Neural cell (in vitro differentiated cells): ENCODE data around the gene LECT2. TPM values are rescaled to one million over a fixed set of nuclear protein-coding genes. Genes with fewer than 3 reads are reported as not detected.

Source experiments
- H2AFZ ChIP-seq: fragments of 200-600, 300-800 bp; sonication (generic), shearing (Covaris generic); 2 replicates; pipeline ENCODE4 v1.6.0; 2014; ENCODE audit warnings: low read depth, mild to moderate bottlenecking, antibody characterized with exemption, low read length, moderate library complexity
- H3F3A ChIP-seq: fragments of 200-600 bp; shearing (Covaris generic); 2 replicates; pipeline ENCODE4 v1.6.1; 2016; ENCODE audit warnings: mild to moderate bottlenecking, moderate library complexity, mixed read lengths, antibody characterized with exemption, low read length; ENCODE audit not compliant: insufficient read depth, poor library complexity, severe bottlenecking
- H3K27ac ChIP-seq: fragments of 200-600, 300-800 bp; sonication (generic), shearing (Covaris generic); 2 replicates; pipeline ENCODE4 v1.5.1; 2014; ENCODE audit warnings: mild to moderate bottlenecking, low read length, moderate library complexity
- H3K27me3 ChIP-seq: fragments of 300-800, 200-600 bp; sonication (generic), shearing (Covaris generic); 2 replicates; pipeline ENCODE4 v1.6.0; 2014; ENCODE audit warnings: mild to moderate bottlenecking, low read depth, low read length, moderate library complexity; ENCODE audit not compliant: insufficient read depth
- H3K36me3 ChIP-seq: fragments of 300-800, 200-600 bp; sonication (generic), shearing (Covaris generic); 2 replicates; pipeline ENCODE4 v1.5.1; 2014; ENCODE audit warnings: mild to moderate bottlenecking, antibody characterized with exemption, low read length, moderate library complexity; ENCODE audit not compliant: insufficient read depth
- H3K4me2 ChIP-seq: fragments of 300-800, 200-600 bp; sonication (generic), shearing (Covaris generic); 2 replicates; pipeline ENCODE4 v1.6.0; 2014; ENCODE audit warnings: mild to moderate bottlenecking, low read length
- H3K4me3 ChIP-seq: fragments of 300-800, 200-600 bp; sonication (generic), shearing (Covaris generic); 2 replicates; pipeline ENCODE4 v1.5.1; 2014; ENCODE audit warnings: mild to moderate bottlenecking, low read length, moderate library complexity
- H3K79me2 ChIP-seq: fragments of 200-600 bp; shearing (Covaris generic); replicated peaks from 2 replicates; pipeline ENCODE4 v1.6.0; 2014; ENCODE audit warnings: mild to moderate bottlenecking, low read length, moderate library complexity; ENCODE audit not compliant: insufficient read depth
- H3K9ac ChIP-seq: fragments of 300-800, 200-600 bp; sonication (generic), shearing (Covaris generic); 2 replicates; pipeline ENCODE4 v1.6.1; 2016; ENCODE audit warnings: mild to moderate bottlenecking, low read length, mixed read lengths
- H3K9me2 ChIP-seq: fragments of 200-600 bp; shearing (Covaris generic); 2 replicates; pipeline ENCODE4 v1.6.1; 2016; ENCODE audit warnings: mild to moderate bottlenecking, low read length, mixed read lengths; ENCODE audit not compliant: insufficient read depth
- H3K9me3 ChIP-seq: fragments of 200-600, 300-800 bp; sonication (generic), shearing (Covaris generic); 2 replicates; pipeline ENCODE4 v1.6.1; 2016; ENCODE audit warnings: mild to moderate bottlenecking, mixed run types, low read length, moderate library complexity, mixed read lengths
- H4K20me1 ChIP-seq: fragments of 200-600 bp; shearing (Covaris generic); 2 replicates; pipeline ENCODE4 v1.6.1; 2016; ENCODE audit warnings: mild to moderate bottlenecking, mixed run types; ENCODE audit not compliant: insufficient read depth
- EP300 ChIP-seq: fragments of 450-650 bp; conservative IDR thresholded peaks from 2 replicates; pipeline ENCODE4 v1.6.1; 2014; ENCODE audit warnings: antibody characterized with exemption, mild to moderate bottlenecking, moderate library complexity; ENCODE audit not compliant: poor library complexity, severe bottlenecking
- EZH2 ChIP-seq: fragments of 200-600, 300-800 bp; shearing (Covaris generic), sonication (generic); IDR thresholded peaks from 2 replicates; pipeline ENCODE4 v1.6.1; 2014; ENCODE audit warnings: antibody characterized with exemption, low read length, borderline replicate concordance, mild to moderate bottlenecking; ENCODE audit not compliant: insufficient read depth, poor library complexity, severe bottlenecking
- MXI1 ChIP-seq: fragments of 450-650 bp; conservative IDR thresholded peaks from 2 replicates; pipeline ENCODE4 v1.6.1; 2014; ENCODE audit warnings: antibody characterized with exemption, mild to moderate bottlenecking; ENCODE audit not compliant: poor library complexity, severe bottlenecking
- POLR2AphosphoS5 ChIP-seq: IDR thresholded peaks from 2 replicates; pipeline ENCODE4 v1.6.1; 2012
- RAD21 ChIP-seq: fragments of 450-650 bp; conservative IDR thresholded peaks from 2 replicates; pipeline ENCODE4 v1.6.1; 2014; ENCODE audit warnings: antibody characterized with exemption, mild to moderate bottlenecking, moderate library complexity
- SMC3 ChIP-seq: fragments of 450-650 bp; conservative IDR thresholded peaks from 2 replicates; pipeline ENCODE4 v1.6.1; 2014; ENCODE audit warnings: antibody characterized with exemption, mild to moderate bottlenecking, moderate library complexity; ENCODE audit not compliant: poor library complexity
- TAF1 ChIP-seq: IDR thresholded peaks from 2 replicates; pipeline ENCODE4 v1.6.1; 2012; ENCODE audit warnings: low read depth
- polyA plus RNA-seq: library from polyadenylated mRNA; depleted of rRNA; stranded (reverse); fragments of >200 nt; gene quantifications from 2 replicates; pipeline ENCODE4 v1.2.3, GENCODE V29; 2014
- TF ChIP-seq, protein P1 (sequence below): IDR thresholded peaks from 2 replicates; pipeline ENCODE4 v1.6.1; 2012; ENCODE audit warnings: borderline replicate concordance
- TF ChIP-seq, protein P2 (sequence below): fragments of 450-650 bp; IDR thresholded peaks from 2 replicates; pipeline ENCODE4 v1.5.1; 2014; ENCODE audit warnings: antibody characterized with exemption, mild to moderate bottlenecking, moderate library complexity; ENCODE audit not compliant: poor library complexity, severe bottlenecking

The LECT2 gene
- polyA plus RNA-seq, 1 donor from 2014 or later, result not detected

DNA sequence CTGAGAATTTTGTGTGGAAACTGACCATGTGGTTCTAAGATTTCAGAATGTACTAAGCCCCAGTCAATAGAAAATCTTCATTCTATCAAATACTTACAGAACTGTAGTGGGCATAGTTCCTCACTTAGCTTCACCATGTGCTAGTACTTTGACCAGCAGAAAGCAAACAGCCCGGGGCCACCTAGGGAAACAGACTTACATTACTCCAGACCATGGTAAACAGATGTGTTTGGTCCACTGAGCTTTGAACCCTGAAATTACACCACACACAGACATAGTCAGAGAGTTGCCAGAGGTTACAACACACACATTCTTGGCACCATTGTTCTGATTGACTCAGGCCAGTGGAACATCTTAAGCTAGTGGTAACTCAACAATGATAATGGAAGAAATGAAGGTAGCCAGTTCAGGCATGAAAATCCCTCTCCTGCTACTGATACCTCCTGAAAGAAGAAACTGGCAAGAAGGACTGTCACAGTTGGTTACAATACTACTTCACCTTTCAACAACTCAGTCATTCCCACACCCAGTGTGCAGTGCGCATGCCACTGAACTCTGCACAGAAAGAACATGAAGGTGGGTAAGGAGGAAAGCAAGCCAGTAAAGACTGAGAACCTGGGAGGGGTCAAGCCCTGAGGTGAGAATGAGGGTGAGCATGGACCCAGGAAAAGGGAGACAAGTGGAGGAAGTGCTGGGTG is 18.7 kb upstream of the LECT2 start:
- no peak for TF ChIP-seq MXI1
- no peak for TF ChIP-seq EZH2
- TF ChIP-seq TAF1, result no peak
- TF ChIP-seq SMC3, result no peak
- TF ChIP-seq POLR2AphosphoS5, result no peak
- TF ChIP-seq, protein P1, sequence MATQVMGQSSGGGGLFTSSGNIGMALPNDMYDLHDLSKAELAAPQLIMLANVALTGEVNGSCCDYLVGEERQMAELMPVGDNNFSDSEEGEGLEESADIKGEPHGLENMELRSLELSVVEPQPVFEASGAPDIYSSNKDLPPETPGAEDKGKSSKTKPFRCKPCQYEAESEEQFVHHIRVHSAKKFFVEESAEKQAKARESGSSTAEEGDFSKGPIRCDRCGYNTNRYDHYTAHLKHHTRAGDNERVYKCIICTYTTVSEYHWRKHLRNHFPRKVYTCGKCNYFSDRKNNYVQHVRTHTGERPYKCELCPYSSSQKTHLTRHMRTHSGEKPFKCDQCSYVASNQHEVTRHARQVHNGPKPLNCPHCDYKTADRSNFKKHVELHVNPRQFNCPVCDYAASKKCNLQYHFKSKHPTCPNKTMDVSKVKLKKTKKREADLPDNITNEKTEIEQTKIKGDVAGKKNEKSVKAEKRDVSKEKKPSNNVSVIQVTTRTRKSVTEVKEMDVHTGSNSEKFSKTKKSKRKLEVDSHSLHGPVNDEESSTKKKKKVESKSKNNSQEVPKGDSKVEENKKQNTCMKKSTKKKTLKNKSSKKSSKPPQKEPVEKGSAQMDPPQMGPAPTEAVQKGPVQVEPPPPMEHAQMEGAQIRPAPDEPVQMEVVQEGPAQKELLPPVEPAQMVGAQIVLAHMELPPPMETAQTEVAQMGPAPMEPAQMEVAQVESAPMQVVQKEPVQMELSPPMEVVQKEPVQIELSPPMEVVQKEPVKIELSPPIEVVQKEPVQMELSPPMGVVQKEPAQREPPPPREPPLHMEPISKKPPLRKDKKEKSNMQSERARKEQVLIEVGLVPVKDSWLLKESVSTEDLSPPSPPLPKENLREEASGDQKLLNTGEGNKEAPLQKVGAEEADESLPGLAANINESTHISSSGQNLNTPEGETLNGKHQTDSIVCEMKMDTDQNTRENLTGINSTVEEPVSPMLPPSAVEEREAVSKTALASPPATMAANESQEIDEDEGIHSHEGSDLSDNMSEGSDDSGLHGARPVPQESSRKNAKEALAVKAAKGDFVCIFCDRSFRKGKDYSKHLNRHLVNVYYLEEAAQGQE, result no peak
- no peak for TF ChIP-seq RAD21
- TF ChIP-seq, protein P2, sequence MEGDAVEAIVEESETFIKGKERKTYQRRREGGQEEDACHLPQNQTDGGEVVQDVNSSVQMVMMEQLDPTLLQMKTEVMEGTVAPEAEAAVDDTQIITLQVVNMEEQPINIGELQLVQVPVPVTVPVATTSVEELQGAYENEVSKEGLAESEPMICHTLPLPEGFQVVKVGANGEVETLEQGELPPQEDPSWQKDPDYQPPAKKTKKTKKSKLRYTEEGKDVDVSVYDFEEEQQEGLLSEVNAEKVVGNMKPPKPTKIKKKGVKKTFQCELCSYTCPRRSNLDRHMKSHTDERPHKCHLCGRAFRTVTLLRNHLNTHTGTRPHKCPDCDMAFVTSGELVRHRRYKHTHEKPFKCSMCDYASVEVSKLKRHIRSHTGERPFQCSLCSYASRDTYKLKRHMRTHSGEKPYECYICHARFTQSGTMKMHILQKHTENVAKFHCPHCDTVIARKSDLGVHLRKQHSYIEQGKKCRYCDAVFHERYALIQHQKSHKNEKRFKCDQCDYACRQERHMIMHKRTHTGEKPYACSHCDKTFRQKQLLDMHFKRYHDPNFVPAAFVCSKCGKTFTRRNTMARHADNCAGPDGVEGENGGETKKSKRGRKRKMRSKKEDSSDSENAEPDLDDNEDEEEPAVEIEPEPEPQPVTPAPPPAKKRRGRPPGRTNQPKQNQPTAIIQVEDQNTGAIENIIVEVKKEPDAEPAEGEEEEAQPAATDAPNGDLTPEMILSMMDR, result no peak
- TF ChIP-seq EP300, result no peak
- Histone ChIP-seq H3F3A (no peaks in the 10 kb centered on the region), H3K9ac (no peak overlapping the region), H3K27ac (no peak overlapping the region), H3K27me3 (no peaks in the 10 kb centered on the region), H3K36me3 (no peaks in the 10 kb centered on the region), H3K4me3 (no peak overlapping the region), H2AFZ (no peak overlapping the region), H4K20me1 (no peaks in the 10 kb centered on the region), H3K79me2 (no peaks in the 10 kb centered on the region), H3K9me2 (no peaks in the 10 kb centered on the region), H3K9me3 (no peaks in the 10 kb centered on the region), H3K4me2 (no peak overlapping the region)

DNA sequence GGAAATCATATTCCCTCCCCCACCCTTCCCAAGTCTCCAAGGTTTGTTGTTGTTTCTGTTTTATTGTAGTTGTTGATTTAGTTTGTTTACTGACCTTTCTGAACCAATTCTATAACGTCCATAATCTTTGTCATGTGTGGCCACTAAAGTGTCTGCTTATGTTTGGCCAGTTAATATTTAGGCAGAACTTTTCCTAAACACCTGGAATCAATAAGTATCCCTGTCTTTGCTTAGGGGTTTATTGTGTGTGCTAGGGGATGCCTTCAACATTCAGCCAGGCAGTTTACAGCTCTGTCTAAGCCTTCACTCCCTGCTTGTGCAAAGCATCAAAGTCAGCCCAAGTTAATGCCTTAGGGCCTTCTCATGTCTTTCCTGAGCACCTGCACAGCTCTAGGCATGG is 16.9 kb upstream of the LECT2 start:
- no peaks in the 10 kb centered on the region for H3F3A ChIP-seq
- H3K4me2 ChIP-seq, result no peak overlapping the region
- H3K4me3 ChIP-seq, result no peak overlapping the region
- no peaks in the 10 kb centered on the region for H3K79me2 ChIP-seq
- H2AFZ ChIP-seq, result no peak overlapping the region
- no peak overlapping the region for H3K27ac ChIP-seq
- TF ChIP-seq POLR2AphosphoS5 (no peak), TAF1 (no peak), RAD21 (no peak), MXI1 (no peak), SMC3 (no peak), EZH2 (no peak), EP300 (no peak)
- TF ChIP-seq, protein P1, result no peak
- TF ChIP-seq, protein P2, result no peak
- no peaks in the 10 kb centered on the region for H3K27me3 ChIP-seq
- no peaks in the 10 kb centered on the region for H3K9me3 ChIP-seq
- no peaks in the 10 kb centered on the region for H3K36me3 ChIP-seq
- H3K9me2 ChIP-seq, result no peaks in the 10 kb centered on the region
- no peaks in the 10 kb centered on the region for H4K20me1 ChIP-seq
- H3K9ac ChIP-seq, result no peak overlapping the region
